ENCODE results near the gene NPY.
"Not testable (repeated sequence)": the region's sequence is repeated elsewhere in the genome, so short reads cannot be mapped to it uniquely, and the experiment has no call there.

Gene NPY

DNA sequence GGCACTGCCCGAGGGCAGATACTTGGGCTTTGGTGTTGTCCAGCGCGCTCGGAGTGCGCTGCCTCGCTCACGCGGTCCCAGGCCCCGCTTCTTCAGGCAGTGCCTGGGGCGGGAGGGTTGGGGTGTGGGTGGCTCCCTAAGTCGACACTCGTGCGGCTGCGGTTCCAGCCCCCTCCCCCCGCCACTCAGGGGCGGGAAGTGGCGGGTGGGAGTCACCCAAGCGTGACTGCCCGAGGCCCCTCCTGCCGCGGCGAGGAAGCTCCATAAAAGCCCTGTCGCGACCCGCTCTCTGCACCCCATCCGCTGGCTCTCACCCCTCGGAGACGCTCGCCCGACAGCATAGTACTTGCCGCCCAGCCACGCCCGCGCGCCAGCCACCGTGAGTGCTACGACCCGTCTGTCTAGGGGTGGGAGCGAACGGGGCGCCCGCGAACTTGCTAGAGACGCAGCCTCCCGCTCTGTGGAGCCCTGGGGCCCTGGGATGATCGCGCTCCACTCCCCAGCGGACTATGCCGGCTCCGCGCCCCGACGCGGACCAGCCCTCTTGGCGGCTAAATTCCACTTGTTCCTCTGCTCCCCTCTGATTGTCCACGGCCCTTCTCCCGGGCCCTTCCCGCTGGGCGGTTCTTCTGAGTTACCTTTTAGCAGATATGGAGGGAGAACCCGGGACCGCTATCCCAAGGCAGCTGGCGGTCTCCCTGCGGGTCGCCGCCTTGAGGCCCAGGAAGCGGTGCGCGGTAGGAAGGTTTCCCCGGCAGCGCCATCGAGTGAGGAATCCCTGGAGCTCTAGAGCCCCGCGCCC is at the start of gene NPY:
NPY (plus strand) TSS at position 294 of the 802 bp plus-strand sequence. CDS start 1,051 bp downstream, outside the sequence.
- no peak for DNase-seq

DNA sequence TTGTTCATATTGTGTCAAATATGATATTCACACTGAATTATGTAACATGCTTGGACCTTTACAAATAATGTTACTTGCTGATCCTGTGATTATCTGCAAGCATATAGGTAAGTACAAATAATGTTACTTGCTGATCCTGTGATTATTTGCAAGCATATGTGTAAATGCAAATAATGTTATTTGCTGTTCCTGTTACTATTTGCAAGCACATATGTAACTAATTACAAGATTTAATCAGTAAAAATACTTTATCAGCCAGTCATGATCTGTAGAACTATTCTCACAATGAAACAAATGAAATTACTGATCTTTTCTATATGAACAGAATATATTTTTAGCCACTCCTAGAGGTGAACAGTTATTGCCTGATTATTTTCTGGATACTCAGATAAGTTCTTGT is 44.7 kb upstream of the NPY start:
- DNase-seq: no peak

DNA sequence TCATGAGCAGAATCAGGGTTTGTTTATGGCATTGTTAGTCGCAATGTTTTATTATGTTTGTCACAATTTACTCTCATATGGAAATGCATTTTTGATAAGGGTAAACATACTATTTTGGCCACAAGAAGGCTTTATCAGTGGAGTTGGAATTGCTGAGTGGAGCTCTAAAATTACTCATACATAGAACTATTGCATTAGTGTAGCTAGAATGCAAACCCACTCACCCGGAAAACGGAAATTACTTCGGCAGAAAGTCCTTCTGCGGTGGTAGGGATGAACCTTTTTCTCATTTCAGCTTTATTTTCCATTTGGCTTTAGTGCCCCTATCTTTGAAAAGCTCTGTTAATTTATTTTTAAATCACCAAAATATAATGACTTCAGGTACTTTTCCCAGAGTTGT is 42.8 kb upstream of the NPY start:
- no peak for DNase-seq

- DNase-seq: no peak
These were observed 39.4 kb upstream of the NPY start for GRCh38 chr7:24244554-24244953.

- DNase-seq: no peak
These were observed 38.6 kb upstream of the NPY start for GRCh38 chr7:24245362-24245761.

DNA sequence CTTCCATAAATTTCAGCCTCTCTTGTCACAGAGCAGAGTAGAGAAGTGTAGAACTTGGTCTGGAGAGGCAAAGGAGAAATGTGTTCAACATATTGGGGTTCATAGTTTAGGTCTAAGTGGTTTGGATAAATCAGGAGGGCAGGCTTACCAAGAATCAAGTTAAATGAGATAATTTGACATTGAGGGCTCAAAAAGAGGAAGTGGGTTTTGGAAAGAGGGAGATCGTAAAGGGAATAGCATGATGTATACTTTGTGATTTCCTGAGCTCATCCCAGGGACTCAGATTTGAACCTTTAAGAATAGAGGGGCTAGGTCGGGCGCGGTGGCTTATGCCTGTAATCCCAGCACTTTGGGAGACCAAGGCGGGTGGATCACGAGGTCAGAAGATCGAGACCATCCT is 34.7 kb upstream of the NPY start:
- DNase-seq: no peak

DNA sequence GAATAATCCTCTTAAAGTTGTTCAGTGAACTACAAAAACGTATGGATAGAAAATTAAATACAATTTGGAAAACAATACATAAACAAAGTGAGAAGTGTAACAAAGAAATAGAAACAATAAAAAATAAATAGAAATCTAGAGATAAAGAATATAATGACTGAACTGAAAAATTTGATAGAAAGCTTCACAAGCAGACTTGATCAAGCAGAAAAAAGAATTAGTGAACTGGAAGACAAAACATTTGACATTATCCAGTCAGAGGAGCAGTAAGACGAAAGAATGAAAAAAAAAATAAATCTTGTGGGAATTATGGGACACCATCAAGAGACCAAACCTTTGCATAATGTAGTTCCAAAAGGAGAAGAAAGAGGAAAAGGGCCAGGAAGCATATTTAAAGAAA is 32.4 kb upstream of the NPY start:
- no peak for DNase-seq

DNA sequence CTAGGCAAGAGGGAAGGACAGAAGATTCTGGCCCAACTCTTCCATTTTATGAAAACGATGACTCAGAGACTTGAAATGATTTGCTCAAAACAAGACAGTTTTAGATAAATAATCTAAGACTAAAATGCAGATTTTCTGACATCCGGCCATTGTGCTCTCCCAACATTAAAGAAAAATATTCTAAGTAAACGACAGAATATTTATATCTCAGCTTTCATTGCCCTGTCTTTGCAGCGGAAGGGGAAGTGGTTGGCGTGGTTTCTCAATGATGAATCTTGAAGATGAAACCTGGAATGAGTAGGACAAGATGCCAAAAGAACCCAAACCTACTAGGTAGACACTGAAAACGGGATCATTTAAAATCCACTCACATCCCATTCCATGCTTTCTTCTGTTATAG is 28.9 kb upstream of the NPY start:
- no peak for DNase-seq

DNA sequence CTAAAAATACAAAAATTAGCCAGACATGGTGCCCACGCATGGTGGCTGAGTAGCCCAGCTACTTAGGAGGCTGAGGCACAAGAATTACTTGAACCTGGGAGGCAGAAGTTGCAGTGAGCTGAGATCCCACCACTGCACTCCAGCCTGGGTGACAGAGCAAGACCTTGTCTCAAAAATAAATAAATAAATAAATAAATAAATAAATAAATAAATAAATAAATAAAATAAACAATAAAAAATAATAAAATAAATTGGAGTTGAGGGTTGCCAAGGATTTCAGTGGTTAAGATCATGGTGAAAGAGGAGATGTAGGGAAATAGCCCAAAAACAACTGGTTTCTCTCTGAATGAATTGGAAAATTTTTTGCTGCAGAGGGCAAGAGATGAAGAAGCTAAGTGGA is 25.7 kb upstream of the NPY start:
- DNase-seq: not testable (repeated sequence)

GRCh38 chr7:24271938-24272337 is 12.1 kb upstream of the NPY start:
- no peak for DNase-seq

DNA sequence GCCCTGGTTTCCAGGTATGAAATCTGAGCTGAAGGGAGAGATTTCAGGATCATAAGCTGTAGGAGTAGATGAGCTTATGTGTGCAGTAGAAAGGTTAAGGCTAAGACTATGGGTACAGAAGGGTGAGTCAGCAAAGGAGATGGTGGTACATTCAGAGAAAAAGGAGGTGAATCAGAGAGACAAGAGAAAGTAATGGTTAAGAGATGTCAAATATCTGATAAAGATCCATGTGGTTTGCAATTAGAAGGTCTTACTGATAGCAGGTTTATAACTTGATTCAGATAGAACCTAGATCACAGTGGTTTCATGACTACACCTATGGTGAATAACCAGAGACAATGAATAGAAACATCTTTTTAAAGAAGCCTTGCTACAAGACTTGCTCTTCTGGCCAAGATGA is 4.5 kb upstream of the NPY start:
- DNase-seq: no peak

GRCh38 chr7:24283554-24283896 is 465 bp upstream of the NPY start:
- no peak for DNase-seq

DNA sequence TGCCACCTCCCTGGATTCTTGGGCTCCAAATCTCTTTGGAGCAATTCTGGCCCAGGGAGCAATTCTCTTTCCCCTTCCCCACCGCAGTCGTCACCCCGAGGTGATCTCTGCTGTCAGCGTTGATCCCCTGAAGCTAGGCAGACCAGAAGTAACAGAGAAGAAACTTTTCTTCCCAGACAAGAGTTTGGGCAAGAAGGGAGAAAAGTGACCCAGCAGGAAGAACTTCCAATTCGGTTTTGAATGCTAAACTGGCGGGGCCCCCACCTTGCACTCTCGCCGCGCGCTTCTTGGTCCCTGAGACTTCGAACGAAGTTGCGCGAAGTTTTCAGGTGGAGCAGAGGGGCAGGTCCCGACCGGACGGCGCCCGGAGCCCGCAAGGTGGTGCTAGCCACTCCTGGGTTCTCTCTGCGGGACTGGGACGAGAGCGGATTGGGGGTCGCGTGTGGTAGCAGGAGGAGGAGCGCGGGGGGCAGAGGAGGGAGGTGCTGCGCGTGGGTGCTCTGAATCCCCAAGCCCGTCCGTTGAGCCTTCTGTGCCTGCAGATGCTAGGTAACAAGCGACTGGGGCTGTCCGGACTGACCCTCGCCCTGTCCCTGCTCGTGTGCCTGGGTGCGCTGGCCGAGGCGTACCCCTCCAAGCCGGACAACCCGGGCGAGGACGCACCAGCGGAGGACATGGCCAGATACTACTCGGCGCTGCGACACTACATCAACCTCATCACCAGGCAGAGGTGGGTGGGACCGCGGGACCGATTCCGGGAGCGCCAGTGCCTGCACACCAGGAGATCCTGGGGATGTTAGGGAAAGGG is 913 bp downstream of the NPY start:
- DNase-seq: no peak

DNA sequence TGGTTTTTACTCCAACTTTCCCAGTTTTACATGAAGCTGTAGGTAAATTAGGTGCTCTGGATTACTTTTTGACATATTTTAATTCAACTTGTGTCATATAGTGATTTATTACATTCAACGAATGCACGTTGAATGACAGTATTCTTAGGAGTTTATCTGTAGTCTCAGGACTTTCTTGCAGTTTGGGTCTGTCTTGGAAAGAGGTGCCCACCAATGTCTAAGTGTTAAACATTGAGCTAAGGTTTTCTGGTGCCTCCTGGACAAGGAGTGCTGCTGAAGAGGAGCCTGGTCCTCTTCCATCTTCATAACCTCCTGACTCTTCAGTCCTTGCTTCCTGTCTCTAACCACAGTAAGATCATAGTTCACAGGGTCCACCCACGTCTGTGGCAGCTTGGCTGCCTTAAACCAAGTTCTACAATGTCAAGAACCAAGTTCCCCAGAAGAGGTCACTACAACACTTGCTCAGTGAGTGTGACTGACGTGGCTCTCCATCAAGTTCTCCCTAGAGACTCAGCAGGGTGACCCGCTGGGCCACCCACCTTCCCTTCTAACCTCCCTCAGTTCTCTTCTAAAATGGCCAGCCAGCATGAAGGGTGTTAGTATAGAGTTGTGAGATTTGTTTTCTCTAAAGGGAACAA is 6.1 kb downstream of the NPY start:
- peak; percentile 34 for DNase-seq

DNA sequence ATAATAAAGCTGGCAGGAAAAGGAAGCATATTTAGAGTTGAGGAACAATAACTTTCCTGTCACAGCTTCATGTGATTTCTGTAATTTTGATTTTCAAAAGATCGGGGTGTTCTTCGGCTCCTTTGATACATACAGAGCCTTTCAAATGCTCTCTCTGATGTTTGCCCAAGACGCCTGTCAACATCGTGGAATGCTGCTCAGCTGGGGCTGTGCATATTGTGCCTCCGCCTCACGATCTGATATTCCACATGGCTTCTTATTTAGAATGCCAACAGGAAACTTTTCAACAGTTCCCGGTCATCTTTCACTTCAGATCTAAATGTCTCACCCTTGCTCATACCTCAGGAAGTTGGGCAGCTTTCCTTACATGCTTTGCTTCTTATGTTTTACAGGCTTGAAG is 7.3 kb downstream of the NPY start:
- no peak for DNase-seq

DNA sequence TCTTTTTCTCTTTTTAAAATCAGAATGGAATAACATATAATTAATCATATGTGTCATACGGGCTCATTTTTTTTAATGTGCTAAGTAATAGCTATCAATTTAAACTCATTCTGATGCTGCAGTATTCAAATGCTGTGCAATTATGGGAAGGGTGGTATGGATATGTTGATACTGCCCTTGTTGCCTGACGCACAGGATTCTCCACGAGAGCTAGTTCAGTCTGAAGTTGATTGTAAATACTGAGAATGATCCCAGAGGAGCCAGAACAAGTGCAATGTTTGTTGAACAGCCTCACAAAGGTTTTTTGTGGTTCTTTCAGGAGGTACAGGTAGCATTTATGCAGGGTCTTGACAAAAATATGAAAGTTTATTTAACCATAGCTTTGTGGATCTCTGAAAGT is 13.4 kb downstream of the NPY start:
- DNase-seq: no peak

DNA sequence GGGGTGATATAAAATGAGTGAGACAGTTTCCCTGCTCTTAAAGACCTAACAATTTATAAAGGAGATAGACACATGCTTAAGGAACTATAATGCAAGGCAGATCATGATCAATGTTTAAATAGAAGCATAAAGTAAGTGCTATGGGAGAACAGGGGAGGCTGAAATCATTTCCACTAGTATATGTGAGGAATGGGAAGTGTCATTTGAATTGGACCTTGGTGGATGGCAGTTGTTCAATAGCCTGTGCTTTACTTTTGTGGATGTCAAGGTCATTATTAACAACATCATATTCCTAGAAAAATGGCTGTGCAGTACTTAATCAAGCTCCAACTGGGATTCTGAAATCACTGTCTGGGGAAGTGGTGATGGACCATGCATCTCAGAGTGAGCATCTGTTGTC is 14.7 kb downstream of the NPY start:
- DNase-seq: no peak

DNA sequence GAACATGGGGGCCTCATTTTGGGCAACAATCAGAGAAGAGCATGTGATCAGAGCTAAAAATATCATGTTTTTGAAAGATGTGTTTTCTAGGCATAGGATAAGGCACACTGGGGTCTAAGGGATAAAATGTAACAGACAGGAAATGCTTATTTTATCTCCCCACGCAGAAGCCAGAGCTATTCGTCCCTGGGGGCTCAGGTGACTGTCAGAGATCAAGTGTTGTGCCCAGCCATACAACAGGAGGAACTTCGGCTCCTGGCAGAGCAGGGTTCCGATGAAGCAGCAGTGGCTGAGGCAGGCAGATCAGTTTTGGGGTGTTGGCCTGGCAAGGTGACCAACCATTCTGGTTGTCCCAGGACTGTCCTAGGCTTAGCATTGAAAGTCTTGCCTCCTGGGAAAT is 15.2 kb downstream of the NPY start:
- no peak for DNase-seq

DNA sequence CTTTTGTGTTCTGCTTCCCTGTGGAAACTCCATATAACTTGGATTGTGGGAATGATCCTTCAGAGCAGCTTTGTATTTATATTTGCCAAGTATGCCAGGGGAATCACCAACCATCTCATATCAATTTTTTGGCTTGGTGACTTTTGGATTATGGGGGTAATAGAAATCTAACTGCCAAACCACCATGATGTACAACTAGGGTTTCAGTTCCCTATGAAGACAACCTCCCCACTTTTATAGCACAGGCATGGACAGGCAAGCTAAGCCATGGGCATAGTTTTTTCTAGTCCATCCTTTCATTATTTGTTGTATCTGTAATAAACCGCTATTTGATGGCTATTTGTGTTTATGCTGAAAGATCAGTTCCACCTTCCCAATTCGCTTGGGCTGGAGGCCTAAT is 17.7 kb downstream of the NPY start:
- DNase-seq: no peak

GRCh38 chr7:24304494-24305095 is 20.6 kb downstream of the NPY start:
- DNase-seq: no peak

GRCh38 chr7:24307326-24307725 is 23.3 kb downstream of the NPY start:
- DNase-seq: no peak

- no peak for DNase-seq
These were observed 28.6 kb downstream of the NPY start for GRCh38 chr7:24312588-24312987.

DNA sequence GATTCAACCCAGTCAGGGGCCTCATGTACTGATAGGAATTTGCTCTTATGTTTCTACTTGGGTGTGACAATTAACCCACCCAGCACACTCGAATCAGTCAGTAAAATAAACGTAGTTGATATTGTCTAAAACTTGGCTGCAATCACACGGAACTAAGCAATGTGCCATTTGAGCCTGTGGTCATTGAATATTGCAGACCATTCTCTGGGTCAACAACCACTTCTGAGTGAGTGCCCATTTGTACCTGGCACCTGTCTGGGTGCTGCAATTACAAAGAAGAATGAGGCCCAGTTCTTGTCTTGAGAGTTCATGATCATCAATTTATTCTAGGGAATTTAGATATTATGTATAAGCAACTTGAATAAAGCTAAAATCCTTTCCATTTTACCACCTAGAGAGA is 29.8 kb downstream of the NPY start:
- no peak for DNase-seq

- DNase-seq: no peak
These were observed 32.4 kb downstream of the NPY start for GRCh38 chr7:24316340-24316739.

Measured in SHP77 treated with DMSO at 0.1 percent for 48 hours (cell line).